BE2C (cell line): ENCODE data around the gene SEC16A.

Experiments used
- DNase-seq: peaks from one replicate; pipeline ENCODE4 v3.0.0-alpha.2; 2020
- H3K27me3 ChIP-seq: fragments of 250-450 bp; sonication (Bioruptor Pico); 2 replicates; pipeline ENCODE4 v1.5.1; 2020; ENCODE audit warnings: mild to moderate bottlenecking
- H3K36me3 ChIP-seq: fragments of 250-450 bp; sonication (Bioruptor Pico); 2 replicates; pipeline ENCODE4 v1.5.1; 2020; ENCODE audit warnings: mild to moderate bottlenecking
- H3K4me1 ChIP-seq: fragments of 250-450 bp; sonication (Bioruptor Pico); 2 replicates; pipeline ENCODE4 v1.5.1; 2020
- H3K4me3 ChIP-seq: 2 replicates; pipeline ENCODE4 v1.5.1; 2011; ENCODE audit warnings: low read depth, low read length
- H3K9me3 ChIP-seq: fragments of 250-450 bp; sonication (Bioruptor Pico); 2 replicates; pipeline ENCODE4 v1.5.1; 2020
- CTCF ChIP-seq: IDR thresholded peaks from 2 replicates; pipeline ENCODE4 v1.5.1; 2012; ENCODE audit warnings: mild to moderate bottlenecking, low read depth, low read length

SEC16A gene

GRCh38 chr9:136437430-136437829 is 45.4 kb downstream of the SEC16A start:
- H3K4me3 ChIP-seq, result peak overlapping the region; percentile 79

DNA sequence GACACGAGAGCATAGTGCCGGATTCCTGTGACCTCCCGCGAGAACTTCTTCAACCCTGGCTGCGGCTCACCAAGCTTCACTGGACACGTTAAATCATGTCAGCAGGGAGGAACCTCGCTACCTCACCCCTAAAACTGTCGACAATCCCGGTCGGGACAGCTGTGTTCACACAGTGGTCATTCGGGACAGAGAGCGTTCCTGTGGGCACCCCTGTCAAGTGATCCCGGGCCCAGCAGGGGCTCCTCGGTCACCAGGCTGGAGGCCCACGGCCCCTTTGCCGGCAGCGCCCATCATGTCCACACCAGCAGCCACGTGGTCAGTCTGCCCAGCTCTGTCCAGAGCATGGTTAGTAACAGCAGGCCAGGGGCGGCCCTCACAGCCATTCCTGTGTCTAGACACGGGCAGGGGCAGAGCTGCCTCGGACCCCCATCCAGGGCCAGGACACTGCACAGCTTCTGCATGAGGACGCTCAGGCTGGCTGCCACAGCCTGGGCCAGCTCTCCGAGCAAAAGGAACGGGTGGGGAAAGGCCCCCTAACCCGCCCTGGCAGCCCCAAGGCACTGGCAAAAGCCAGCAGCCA is 46.7 kb downstream of the SEC16A start:
- no peak for DNase-seq
- TF ChIP-seq CTCF, result no peak
- Histone ChIP-seq H3K27me3 (no peaks in the 10 kb centered on the region), H3K9me3 (no peaks in the 10 kb centered on the region), H3K4me1 (no peaks in the 10 kb centered on the region; the same call in 1 of the 2 replicates), H3K36me3 (peaks cover 28% of the 10 kb centered on the region), H3K4me3 (no peak overlapping the region)

More at GRCh38 chr9:136437430-136437829, 45.4 kb downstream of the SEC16A start:
- peaks cover 34% of the 10 kb centered on the region for H3K36me3 ChIP-seq
- no peak for DNase-seq
- H3K4me1 ChIP-seq, result no peaks in the 10 kb centered on the region; the same call in 1 of the 2 replicates
- no peaks in the 10 kb centered on the region for H3K27me3 ChIP-seq
- H3K9me3 ChIP-seq, result no peaks in the 10 kb centered on the region
- TF ChIP-seq CTCF, result no peak

GRCh38 chr9:136434580-136435169 is 48.2 kb downstream of the SEC16A start:
- Histone ChIP-seq H3K9me3 (no peaks in the 10 kb centered on the region), H3K36me3 (peaks cover 34% of the 10 kb centered on the region), H3K4me3 (no peak overlapping the region), H3K27me3 (no peaks in the 10 kb centered on the region), H3K4me1 (no peaks in the 10 kb centered on the region; the same call in 1 of the 2 replicates)
- no peak for DNase-seq
- no peak for TF ChIP-seq CTCF

GRCh38 chr9:136433849-136434579 is 48.8 kb downstream of the SEC16A start:
- Histone ChIP-seq H3K4me3 (no peak overlapping the region), H3K36me3 (peaks cover 41% of the 10 kb centered on the region), H3K4me1 (no peaks in the 10 kb centered on the region; the same call in 1 of the 2 replicates), H3K9me3 (no peaks in the 10 kb centered on the region), H3K27me3 (no peaks in the 10 kb centered on the region)
- no peak for TF ChIP-seq CTCF
- DNase-seq, result no peak

DNA sequence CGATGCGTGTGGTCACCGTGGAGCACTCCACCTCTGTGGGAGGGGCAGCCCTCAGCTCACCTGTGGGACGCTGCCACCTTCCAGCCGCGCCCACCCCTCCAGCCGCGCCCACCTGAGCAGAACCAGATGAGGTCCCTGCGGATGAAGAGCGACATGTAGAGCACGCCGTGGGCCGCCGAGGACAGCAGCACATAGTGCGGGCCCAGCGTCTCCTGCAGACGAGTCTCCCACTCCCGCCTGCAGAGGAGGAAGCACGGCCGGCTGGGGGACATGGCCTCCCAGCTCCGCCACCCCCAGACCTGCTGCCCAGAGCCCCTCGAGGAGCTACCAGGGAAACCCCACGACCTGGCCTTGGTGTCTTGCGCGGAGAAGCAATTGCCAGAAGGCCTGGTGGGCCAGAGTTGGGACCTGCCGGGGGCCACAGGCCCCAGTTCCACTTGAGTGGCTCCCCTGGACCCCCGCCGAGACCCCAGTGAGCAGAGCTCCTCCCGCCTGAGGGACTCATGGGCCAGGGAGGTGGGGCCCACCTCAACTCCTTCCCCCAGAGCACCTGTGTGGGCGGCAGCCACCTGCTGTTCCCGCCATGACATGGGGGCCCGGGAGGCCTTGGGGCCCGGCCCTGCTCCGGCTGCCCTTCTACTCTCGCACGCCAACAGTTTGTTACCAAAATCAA is 49.7 kb downstream of the SEC16A start:
- Histone ChIP-seq H3K4me1 (no peaks in the 10 kb centered on the region; the same call in 1 of the 2 replicates), H3K36me3 (peaks cover 49% of the 10 kb centered on the region), H3K27me3 (no peaks in the 10 kb centered on the region), H3K4me3 (no peak overlapping the region), H3K9me3 (no peaks in the 10 kb centered on the region)
- DNase-seq, result no peak
- no peak for TF ChIP-seq CTCF
